T-cell (primary cell): Measurements from ENCODE around the gene TECPR2. TPM values are rescaled to one million over a fixed set of nuclear protein-coding genes. Genes with fewer than 3 reads are reported as not detected.

Experiments
- ATAC-seq, 4 experiments: fragments of 200-7000 bp in 3 of 4; fragments of 150-1000 bp in 1 of 4; cut with Tn5 transposase; replicated peaks in 1 of 4; 1 replicate in 3 of 4; 2 replicates in 1 of 4; pipeline ENCODE4 v1.10.0; 2021; ENCODE audit warnings: moderate library complexity in 3 of 4, mild to moderate bottlenecking in 2 of 4, moderate number of reproducible peaks in 1 of 4
- CTCF ChIA-PET, 2 donors: fragments of 300-600 bp; sonication (Branson Sonifier 250); formaldehyde crosslinking; loops; one replicate each; lab custom pipeline; 2022; ENCODE audit warnings: antibody characterized with exemption in 2 of 2; lab: Charles Lee
- POLR2A ChIA-PET, 2 donors: fragments of 300-600 bp; sonication (Branson Sonifier 250); formaldehyde crosslinking; loops; one replicate each; lab custom pipeline; 2022; ENCODE audit warnings: antibody characterized with exemption in 2 of 2; lab: Charles Lee
- DNase-seq, 35 experiments: peaks; one replicate each; pipeline versions ENCODE4 v3.0.0 to v3.0.0-alpha.2; 2013 to 2023
- H3K27ac ChIP-seq: one replicate; pipeline ENCODE4 v1.5.1; 2013; ENCODE audit warnings: low read length
- H3K27me3 ChIP-seq, 2 experiments: replicated peaks in 1 of 2; 1 replicate in 1 of 2; 2 replicates in 1 of 2; pipeline versions ENCODE4 v1.6.1 to v1.7.0; 2013; ENCODE audit warnings: low read length in 1 of 2, mixed read lengths in 1 of 2; ENCODE audit not compliant: control insufficient read depth in 2 of 2, insufficient read depth in 2 of 2; ENCODE audit errors: extremely low read depth in 1 of 2
- H3K36me3 ChIP-seq, 2 donors: 1 replicate in 1 of 2; 2 replicates in 1 of 2; pipeline versions ENCODE4 v1.6.1 to v1.7.0; 2013; ENCODE audit warnings: low read length in 1 of 2; ENCODE audit not compliant: control insufficient read depth in 2 of 2, insufficient read depth in 1 of 2; ENCODE audit errors: extremely low read depth in 1 of 2
- H3K4me1 ChIP-seq, 2 experiments: 1 replicate in 1 of 2; 2 replicates in 1 of 2; pipeline versions ENCODE4 v1.6.1 to v1.7.0; 2013; ENCODE audit warnings: low read length in 2 of 2, mixed read lengths in 1 of 2; ENCODE audit not compliant: insufficient read depth in 2 of 2, control insufficient read depth in 1 of 2; ENCODE audit errors: extremely low read depth in 1 of 2
- H3K4me3 ChIP-seq, 2 donors: 1 replicate in 1 of 2; 2 replicates in 1 of 2; pipeline versions ENCODE4 v1.5.1 to v1.7.0; 2013; ENCODE audit warnings: mild to moderate bottlenecking in 2 of 2, low read length in 1 of 2, moderate library complexity in 1 of 2; ENCODE audit not compliant: control insufficient read depth in 1 of 2; ENCODE audit errors: extremely low read depth in 1 of 2
- H3K9me3 ChIP-seq: 2 replicates; pipeline ENCODE4 v1.7.0; 2013
- H3K27ac Mint-ChIP-seq, 2 donors: one replicate each; pipeline ENCODE4 v1.8.0; 2020 to 2021; ENCODE audit warnings: mild to moderate bottlenecking in 2 of 2, mixed read lengths in 2 of 2
- H3K27me3 Mint-ChIP-seq, 2 donors: one replicate each; pipeline ENCODE4 v1.8.0; 2021 to 2022; ENCODE audit warnings: mixed read lengths in 2 of 2
- H3K36me3 Mint-ChIP-seq: one replicate; pipeline ENCODE4 v1.8.0; 2021; ENCODE audit warnings: mixed read lengths
- H3K4me1 Mint-ChIP-seq, 3 donors: one replicate each; pipeline ENCODE4 v1.8.0; 2020 to 2022; ENCODE audit warnings: mixed read lengths in 3 of 3, mild to moderate bottlenecking in 1 of 3
- H3K4me3 Mint-ChIP-seq, 3 donors: one replicate each; pipeline ENCODE4 v1.8.0; 2020 to 2022; ENCODE audit warnings: mild to moderate bottlenecking in 3 of 3, mixed read lengths in 3 of 3, moderate library complexity in 3 of 3
- H3K9me3 Mint-ChIP-seq, 3 donors: one replicate each; pipeline ENCODE4 v1.8.0; 2020 to 2022; ENCODE audit warnings: mixed read lengths in 3 of 3
- WGBS: methylation state at CpG from one replicate; pipeline ENCODE4 v1.1.5; 2013; ENCODE audit warnings: missing lambda C conversion rate; ENCODE audit not compliant: insufficient coverage; 5-methylcytosine and 5-hydroxymethylcytosine counted together
- total RNA-seq, 35 experiments: library from RNA in 6 of 35; stranded (reverse) in 6 of 35; fragments of 120-200 nt in 1 of 35; gene quantifications; one replicate each; pipeline versions ENCODE4 v1.2.1 to v1.2.4 and lab custom pipeline; 2013 to 2026

Gene TECPR2
- total RNA-seq, 5 donors from 2014 or later (not counting 1 experiment from before 2014, with no cell fraction given), result 8.6 to 16.5 (median 10.8) TPM

- no peaks in the 10 kb centered on the region for H3K4me1 ChIP-seq
- peaks cover 13 to 15% of the 10 kb centered on the region in 2 donors for H3K36me3 ChIP-seq
- Mint-ChIP-seq H3K4me3 (no peak overlapping the region), H3K27ac (no peak overlapping the region), H3K27me3 (no peaks in the 10 kb centered on the region), H3K9me3 (no peaks in the 10 kb centered on the region), H3K36me3 (peaks cover 18% of the 10 kb centered on the region), H3K4me1 (peaks cover 0 to 4% (median 0%) of the 10 kb centered on the region in 3 donors)
- ChIA-PET POLR2A (no interaction called here), CTCF (no interaction called here)
- H3K9me3 ChIP-seq, result no peaks in the 10 kb centered on the region
- ATAC-seq (no peak), DNase-seq (no peak)
- WGBS, result 93% methylated on average over 5 of the region's 9 CpGs
- H3K27me3 ChIP-seq, result no peaks in the 10 kb centered on the region
- no peak overlapping the region for H3K4me3 ChIP-seq
- H3K27ac ChIP-seq, result no peak overlapping the region
These were observed 54.3 kb downstream of the TECPR2 start for GRCh38 chr14:102417001-102417431.

- Histone ChIP-seq H3K9me3 (no peaks in the 10 kb centered on the region), H3K27ac (no peak overlapping the region), H3K36me3 (peaks cover 13 to 15% of the 10 kb centered on the region in 2 donors), H3K4me1 (no peaks in the 10 kb centered on the region), H3K27me3 (no peaks in the 10 kb centered on the region), H3K4me3 (no peak overlapping the region)
- ChIA-PET POLR2A (no interaction called here), CTCF (interaction anchor here in 1 of 2 donors (0.6 kb wide), 1 partner anchor 1208 kb away, joined by 3 read pairs; no protein-coding TSS in a partner anchor)
- H3K9me3 Mint-ChIP-seq, result no peaks in the 10 kb centered on the region
- H3K4me1 Mint-ChIP-seq, result peaks cover 0 to 4% (median 0%) of the 10 kb centered on the region in 3 donors
- WGBS, result 91% methylated on average over 12 of the region's 12 CpGs
- H3K4me3 Mint-ChIP-seq, result no peak overlapping the region
- no peaks in the 10 kb centered on the region for H3K27me3 Mint-ChIP-seq
- no peak for ATAC-seq
- DNase-seq, result no peak
- no peak overlapping the region for H3K27ac Mint-ChIP-seq
- peaks cover 18% of the 10 kb centered on the region for H3K36me3 Mint-ChIP-seq
These were observed 54.9 kb downstream of the TECPR2 start for GRCh38 chr14:102417646-102418045.

GRCh38 chr14:102418169-102418852, 55.6 kb downstream of the TECPR2 start:
- Histone ChIP-seq H3K4me3 (no peak overlapping the region), H3K27ac (no peak overlapping the region), H3K9me3 (no peaks in the 10 kb centered on the region), H3K36me3 (peaks cover 13 to 15% of the 10 kb centered on the region in 2 donors), H3K4me1 (no peaks in the 10 kb centered on the region), H3K27me3 (no peaks in the 10 kb centered on the region)
- ATAC-seq, result no peak
- peaks cover 18% of the 10 kb centered on the region for H3K36me3 Mint-ChIP-seq
- WGBS, result 93% methylated on average over 14 of the region's 14 CpGs
- no peaks in the 10 kb centered on the region for H3K27me3 Mint-ChIP-seq
- DNase-seq, result no peak
- CTCF ChIA-PET, result no interaction called here
- no peak overlapping the region for H3K4me3 Mint-ChIP-seq
- no peaks in the 10 kb centered on the region for H3K9me3 Mint-ChIP-seq
- H3K27ac Mint-ChIP-seq, result no peak overlapping the region
- POLR2A ChIA-PET, result no interaction called here
- H3K4me1 Mint-ChIP-seq, result peaks cover 0 to 4% (median 0%) of the 10 kb centered on the region in 3 donors

GRCh38 chr14:102418853-102419240, 56.1 kb downstream of the TECPR2 start:
- CTCF ChIA-PET, result no interaction called here
- Histone ChIP-seq H3K4me3 (no peak overlapping the region), H3K4me1 (no peaks in the 10 kb centered on the region), H3K27ac (no peak overlapping the region), H3K27me3 (no peaks in the 10 kb centered on the region), H3K9me3 (no peaks in the 10 kb centered on the region), H3K36me3 (peaks cover 13 to 15% of the 10 kb centered on the region in 2 donors)
- Mint-ChIP-seq H3K27me3 (no peaks in the 10 kb centered on the region), H3K27ac (no peak overlapping the region), H3K4me1 (peaks cover 0 to 4% (median 0%) of the 10 kb centered on the region in 3 donors), H3K4me3 (no peak overlapping the region), H3K36me3 (peaks cover 18% of the 10 kb centered on the region), H3K9me3 (no peaks in the 10 kb centered on the region)
- ATAC-seq (no peak), DNase-seq (no peak)
- WGBS, result 98% methylated on average over 10 of the region's 14 CpGs
- POLR2A ChIA-PET, result no interaction called here

GRCh38 chr14:102419276-102419675, 56.5 kb downstream of the TECPR2 start:
- H3K27me3 Mint-ChIP-seq, result no peaks in the 10 kb centered on the region
- no peak overlapping the region for H3K4me3 Mint-ChIP-seq
- H3K9me3 Mint-ChIP-seq, result no peaks in the 10 kb centered on the region
- ATAC-seq, result no peak
- no peak overlapping the region for H3K4me3 ChIP-seq
- ChIA-PET POLR2A (no interaction called here), CTCF (no interaction called here)
- H3K36me3 Mint-ChIP-seq, result peaks cover 16% of the 10 kb centered on the region
- H3K27ac ChIP-seq, result no peak overlapping the region
- 95% methylated on average over 11 of the region's 11 CpGs for WGBS
- H3K27me3 ChIP-seq, result no peaks in the 10 kb centered on the region
- H3K9me3 ChIP-seq, result no peaks in the 10 kb centered on the region
- no peak for DNase-seq
- H3K27ac Mint-ChIP-seq, result no peak overlapping the region
- no peaks in the 10 kb centered on the region for H3K4me1 ChIP-seq
- H3K36me3 ChIP-seq, result peaks cover 13 to 14% of the 10 kb centered on the region in 2 donors
- peaks cover 0 to 4% (median 0%) of the 10 kb centered on the region in 3 donors for H3K4me1 Mint-ChIP-seq

- ChIA-PET CTCF (no interaction called here), POLR2A (no interaction called here)
- no peak overlapping the region for H3K27ac ChIP-seq
- Mint-ChIP-seq H3K27ac (no peak overlapping the region), H3K36me3 (peaks cover 18% of the 10 kb centered on the region), H3K4me1 (peaks cover 0 to 4% (median 0%) of the 10 kb centered on the region in 3 donors), H3K9me3 (no peaks in the 10 kb centered on the region), H3K27me3 (no peaks in the 10 kb centered on the region), H3K4me3 (no peak overlapping the region)
- H3K36me3 ChIP-seq, result peaks cover 10 to 13% of the 10 kb centered on the region in 2 donors
- H3K9me3 ChIP-seq, result no peaks in the 10 kb centered on the region
- H3K4me3 ChIP-seq, result no peak overlapping the region
- no peaks in the 10 kb centered on the region for H3K27me3 ChIP-seq
- no peak for ATAC-seq
- no peak for DNase-seq
- 90% methylated on average over 7 of the region's 8 CpGs for WGBS
- H3K4me1 ChIP-seq, result no peaks in the 10 kb centered on the region
These were observed 57.0 kb downstream of the TECPR2 start for GRCh38 chr14:102419716-102420115.
